Mesothelial cell of epicardium (in vitro differentiated cells): ENCODE data around the gene CAMTA1. TPM values are rescaled to one million over a fixed set of nuclear protein-coding genes. Genes with fewer than 3 reads are reported as not detected.

Source experiments
- DNase-seq, 2 experiments: peaks; one replicate each; pipeline ENCODE4 v3.0.0; 2021; ENCODE audit warnings: low spot score in 2 of 2; ENCODE audit not compliant: unreplicated experiment in 2 of 2
- H3K27ac Mint-ChIP-seq: 2 replicates; pipeline ENCODE4 v1.8.0; 2021; ENCODE audit warnings: mixed read lengths
- H3K27me3 Mint-ChIP-seq: 2 replicates; pipeline ENCODE4 v1.8.0; 2021; ENCODE audit warnings: low read depth, mixed read lengths
- H3K36me3 Mint-ChIP-seq: 2 replicates; pipeline ENCODE4 v1.8.0; 2021; ENCODE audit warnings: mixed read lengths
- H3K4me1 Mint-ChIP-seq: 2 replicates; pipeline ENCODE4 v1.8.0; 2021; ENCODE audit warnings: mixed read lengths
- H3K4me3 Mint-ChIP-seq: 2 replicates; pipeline ENCODE4 v1.8.0; 2021; ENCODE audit warnings: mild to moderate bottlenecking, moderate library complexity, mixed read lengths
- H3K9me3 Mint-ChIP-seq: 2 replicates; pipeline ENCODE4 v1.8.0; 2021; ENCODE audit warnings: mixed read lengths
- total RNA-seq: library from RNA; stranded (reverse); gene quantifications from 3 replicates; pipeline ENCODE4 v1.2.1, GENCODE V29; 2021
- TF ChIP-seq, protein P1 (sequence below): fragments of 200-600 bp; sonication (generic); IDR thresholded peaks from one replicate; pipeline ENCODE4 v1.5.0; 2021; ENCODE audit warnings: antibody characterized with exemption; ENCODE audit not compliant: unreplicated experiment

The CAMTA1 gene
- total RNA-seq, 1 donor from 2014 or later = 70.4 TPM

DNA sequence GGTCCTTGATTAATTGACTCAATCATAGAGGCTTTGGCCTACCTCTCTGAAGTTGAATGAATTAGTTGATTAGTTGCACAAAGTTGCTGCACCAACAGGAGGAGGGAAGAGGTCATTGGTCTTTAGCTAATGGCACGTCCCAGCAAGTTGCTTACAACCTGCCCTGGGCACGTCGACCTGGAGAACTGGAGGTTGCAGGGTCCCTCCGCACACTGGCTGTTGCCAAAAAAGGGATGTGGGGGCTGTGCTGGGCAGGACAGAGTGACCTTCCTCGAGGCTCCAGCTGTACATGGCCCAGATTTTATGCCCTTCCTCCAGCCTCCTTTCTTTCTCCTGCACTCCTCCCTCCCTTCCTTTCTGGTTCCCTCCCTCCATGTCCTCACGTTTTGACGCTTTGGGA, 755.6 kb downstream of the CAMTA1 start:
- no peak for DNase-seq
- TF ChIP-seq, protein P1, sequence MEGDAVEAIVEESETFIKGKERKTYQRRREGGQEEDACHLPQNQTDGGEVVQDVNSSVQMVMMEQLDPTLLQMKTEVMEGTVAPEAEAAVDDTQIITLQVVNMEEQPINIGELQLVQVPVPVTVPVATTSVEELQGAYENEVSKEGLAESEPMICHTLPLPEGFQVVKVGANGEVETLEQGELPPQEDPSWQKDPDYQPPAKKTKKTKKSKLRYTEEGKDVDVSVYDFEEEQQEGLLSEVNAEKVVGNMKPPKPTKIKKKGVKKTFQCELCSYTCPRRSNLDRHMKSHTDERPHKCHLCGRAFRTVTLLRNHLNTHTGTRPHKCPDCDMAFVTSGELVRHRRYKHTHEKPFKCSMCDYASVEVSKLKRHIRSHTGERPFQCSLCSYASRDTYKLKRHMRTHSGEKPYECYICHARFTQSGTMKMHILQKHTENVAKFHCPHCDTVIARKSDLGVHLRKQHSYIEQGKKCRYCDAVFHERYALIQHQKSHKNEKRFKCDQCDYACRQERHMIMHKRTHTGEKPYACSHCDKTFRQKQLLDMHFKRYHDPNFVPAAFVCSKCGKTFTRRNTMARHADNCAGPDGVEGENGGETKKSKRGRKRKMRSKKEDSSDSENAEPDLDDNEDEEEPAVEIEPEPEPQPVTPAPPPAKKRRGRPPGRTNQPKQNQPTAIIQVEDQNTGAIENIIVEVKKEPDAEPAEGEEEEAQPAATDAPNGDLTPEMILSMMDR = no peak
- H3K4me1 Mint-ChIP-seq = peaks cover 19% of the 10 kb centered on the region
- H3K4me3 Mint-ChIP-seq = no peak overlapping the region
- H3K27me3 Mint-ChIP-seq = peaks cover 29% of the 10 kb centered on the region
- no peaks in the 10 kb centered on the region for H3K36me3 Mint-ChIP-seq
- peaks cover 8% of the 10 kb centered on the region for H3K9me3 Mint-ChIP-seq
- no peak overlapping the region for H3K27ac Mint-ChIP-seq

DNA sequence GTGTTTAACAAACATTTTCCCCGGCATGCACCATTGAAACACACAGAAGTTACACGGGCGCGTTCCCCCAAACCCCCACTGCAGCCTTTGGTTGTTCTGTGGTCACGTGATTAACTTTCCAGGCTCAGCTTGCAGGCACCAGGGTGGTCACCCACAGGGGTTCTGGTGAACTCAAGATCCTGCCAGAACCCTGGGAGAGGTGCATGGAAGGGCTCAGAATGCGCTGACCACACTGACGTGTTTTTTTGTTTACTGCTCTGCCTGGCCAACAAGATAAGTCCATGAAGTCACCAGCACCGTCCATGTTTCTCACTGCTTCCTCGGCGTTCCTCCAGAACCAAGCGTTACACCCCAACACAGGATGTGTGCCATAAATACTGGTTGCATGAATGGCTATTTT, 756.4 kb downstream of the CAMTA1 start:
- Mint-ChIP-seq H3K27me3 (peaks cover 21% of the 10 kb centered on the region), H3K9me3 (peaks cover 12% of the 10 kb centered on the region), H3K4me3 (no peak overlapping the region), H3K27ac (no peak overlapping the region), H3K36me3 (no peaks in the 10 kb centered on the region), H3K4me1 (peaks cover 13% of the 10 kb centered on the region)
- no peak for DNase-seq
- TF ChIP-seq, protein P1 = no peak

DNA sequence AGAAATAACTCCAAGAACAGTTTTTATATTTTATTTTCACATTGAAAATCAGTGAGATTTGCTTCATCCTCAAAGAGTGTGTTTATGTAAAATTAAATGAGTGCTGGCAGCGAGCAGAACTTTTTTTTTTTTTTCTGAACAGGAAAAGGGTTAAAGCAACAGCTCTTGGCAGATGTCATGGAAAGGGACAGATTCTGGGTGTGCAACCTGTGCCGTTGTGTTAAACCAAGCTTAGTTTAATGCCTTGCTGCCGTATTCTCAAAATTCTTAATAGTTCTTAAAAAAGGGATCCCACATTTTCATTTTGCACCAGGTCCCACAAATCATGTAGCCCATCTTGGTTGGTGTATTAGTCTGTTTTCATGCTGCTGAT, 758.5 kb downstream of the CAMTA1 start:
- H3K9me3 Mint-ChIP-seq = peaks cover 18% of the 10 kb centered on the region
- no peaks in the 10 kb centered on the region for H3K36me3 Mint-ChIP-seq
- H3K27ac Mint-ChIP-seq = no peak overlapping the region
- DNase-seq = no peak
- H3K4me3 Mint-ChIP-seq = no peak overlapping the region
- TF ChIP-seq, protein P1 = no peak
- peaks cover 3% of the 10 kb centered on the region for H3K27me3 Mint-ChIP-seq
- peaks cover 10% of the 10 kb centered on the region for H3K4me1 Mint-ChIP-seq

DNA sequence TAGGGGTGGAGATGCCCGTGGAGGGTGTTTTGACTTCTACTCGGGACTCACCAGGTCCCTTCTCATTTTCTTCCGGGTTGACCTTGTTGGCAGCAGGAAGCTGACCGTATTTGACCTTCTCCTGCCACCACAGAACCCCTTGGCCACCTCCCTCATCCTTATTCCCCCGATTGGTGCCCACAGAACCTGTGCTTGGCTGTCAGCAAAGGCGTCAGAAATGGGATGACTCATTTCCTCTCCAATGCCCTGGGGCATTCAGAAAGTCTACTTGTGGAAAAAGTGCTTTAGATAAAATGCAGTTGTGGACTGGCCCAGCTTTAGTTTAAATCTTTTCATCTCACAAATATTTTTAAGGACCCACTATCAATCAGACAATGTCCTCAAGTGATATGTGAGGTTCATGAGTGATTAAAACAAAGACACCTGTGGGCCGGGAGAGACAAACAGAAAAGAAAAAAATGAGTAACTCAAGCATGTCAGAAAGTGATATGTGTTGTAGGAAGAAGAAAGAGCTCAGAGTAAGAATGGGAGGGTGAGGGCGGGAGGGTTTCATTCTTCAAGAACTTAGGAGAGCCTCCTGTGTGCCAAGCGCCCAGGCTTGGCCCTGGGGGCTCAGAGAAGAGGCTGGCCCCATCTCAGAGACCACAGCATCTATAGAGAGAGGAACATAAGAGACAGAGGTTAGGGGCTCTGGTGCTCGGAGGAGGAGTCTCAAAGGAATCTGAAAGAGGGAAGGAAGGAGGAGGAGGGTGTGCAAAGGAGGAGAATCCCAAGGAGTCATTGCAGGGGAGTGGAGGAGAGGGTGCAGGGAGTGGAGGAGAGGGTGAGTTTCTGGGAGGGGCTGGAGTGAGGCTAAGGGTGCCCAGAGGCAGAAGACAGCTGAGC, 764.3 kb downstream of the CAMTA1 start:
- DNase-seq = no peak
- Mint-ChIP-seq H3K27me3 (peaks cover 6% of the 10 kb centered on the region), H3K4me1 (peaks cover 18% of the 10 kb centered on the region)

DNA sequence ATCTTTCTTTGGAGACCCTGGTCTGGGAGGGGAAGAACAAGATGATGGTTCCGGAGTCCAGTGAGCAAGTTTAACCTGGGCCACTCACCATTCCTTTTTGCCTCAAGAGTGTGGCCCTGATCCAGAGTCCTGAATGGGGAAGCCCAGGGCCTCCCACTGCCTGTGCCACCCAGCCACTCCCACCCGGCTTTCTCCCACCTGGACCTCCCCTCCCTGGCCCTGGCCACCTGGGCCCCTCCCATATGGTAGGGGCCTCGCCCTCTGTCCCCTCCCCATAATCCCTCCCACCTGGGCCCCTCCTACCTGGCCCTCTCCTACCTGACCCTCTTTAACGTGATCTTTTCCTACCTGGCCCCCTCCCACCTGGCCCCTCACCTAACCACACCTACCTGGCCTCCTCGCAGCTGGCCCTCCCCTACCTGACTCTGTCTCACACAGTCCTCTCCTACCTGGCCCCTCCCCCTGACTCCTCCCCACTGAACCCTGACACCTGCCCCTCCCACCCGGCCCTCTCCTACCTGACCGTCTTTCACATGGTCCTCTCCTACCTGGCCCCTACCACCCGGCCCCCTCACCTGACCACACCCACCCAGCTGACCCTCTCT, 765.1 kb downstream of the CAMTA1 start:
- Mint-ChIP-seq H3K27me3 (peaks cover 9% of the 10 kb centered on the region), H3K36me3 (no peaks in the 10 kb centered on the region), H3K27ac (no peak overlapping the region), H3K4me3 (no peak overlapping the region), H3K9me3 (peaks cover 15% of the 10 kb centered on the region), H3K4me1 (peaks cover 18% of the 10 kb centered on the region)
- TF ChIP-seq, protein P1 = no peak
- no peak for DNase-seq

More for the DNA sequence above, 764.3 kb downstream of the CAMTA1 start:
- peaks cover 14% of the 10 kb centered on the region for H3K9me3 Mint-ChIP-seq
- no peaks in the 10 kb centered on the region for H3K36me3 Mint-ChIP-seq
- peak overlapping the region; percentile 67 for H3K27ac Mint-ChIP-seq
- no peak overlapping the region for H3K4me3 Mint-ChIP-seq
- TF ChIP-seq, protein P1 = no peak
